ENCODE measurements around the gene POC1A. TPM values are rescaled to one million over a fixed set of nuclear protein-coding genes. Genes with fewer than 3 reads are reported as not detected.
A peak's percentile ranks its signal among the peaks of the same experiment; 100 is the strongest.

The POC1A gene
- total RNA-seq, 1 donor from 2014 or later, result 4.7 TPM

- no peak for TF ChIP-seq CTCF (IDR thresholded peaks at IDR 0.05; ENCODE audit: insufficient read depth, low read length, poor library complexity, severe bottlenecking)
- H3K36me3 ChIP-seq (ENCODE audit: control insufficient read depth, insufficient read depth, low read length), result no peaks in the 10 kb centered on the region
- DNase-seq (ENCODE audit: low read depth), result peak; percentile 42
Observed at GRCh38 chr3:52099001-52099401, 55.2 kb downstream of the POC1A start.

GRCh38 chr3:52097851-52098507 lies 56.2 kb downstream of the POC1A start:
- no peak for DNase-seq (ENCODE audit: low read depth)
- TF ChIP-seq CTCF (IDR thresholded peaks at IDR 0.05; ENCODE audit: insufficient read depth, low read length, poor library complexity, severe bottlenecking), result no peak
- H3K27me3 ChIP-seq (ENCODE audit: control insufficient read depth, insufficient read depth, low read length), result no peaks in the 10 kb centered on the region
- no peaks in the 10 kb centered on the region for H3K36me3 ChIP-seq (ENCODE audit: control insufficient read depth, insufficient read depth, low read length)
- no peak overlapping the region for H3K4me3 ChIP-seq (ENCODE audit: low read depth, low read length)

More at GRCh38 chr3:52099001-52099401, 55.2 kb downstream of the POC1A start:
- Histone ChIP-seq H3K4me3 (ENCODE audit: low read depth, low read length) (no peak overlapping the region), H3K27me3 (ENCODE audit: control insufficient read depth, insufficient read depth, low read length) (no peaks in the 10 kb centered on the region)

GRCh38 chr3:52095990-52096775 lies 58.0 kb downstream of the POC1A start:
- no peak for TF ChIP-seq CTCF (IDR thresholded peaks at IDR 0.05; ENCODE audit: insufficient read depth, low read length, poor library complexity, severe bottlenecking)
- H3K36me3 ChIP-seq (ENCODE audit: control insufficient read depth, insufficient read depth, low read length), result no peaks in the 10 kb centered on the region
- H3K4me3 ChIP-seq (ENCODE audit: low read depth, low read length), result no peak overlapping the region
- DNase-seq (ENCODE audit: low read depth), result no peak
- H3K27me3 ChIP-seq (ENCODE audit: control insufficient read depth, insufficient read depth, low read length), result no peaks in the 10 kb centered on the region

GRCh38 chr3:52094571-52095485 lies 59.4 kb downstream of the POC1A start:
- DNase-seq (ENCODE audit: low read depth), result no peak
- TF ChIP-seq CTCF (IDR thresholded peaks at IDR 0.05; ENCODE audit: insufficient read depth, low read length, poor library complexity, severe bottlenecking), result no peak

GRCh38 chr3:52093756-52094545 lies 60.3 kb downstream of the POC1A start:
- H3K27me3 ChIP-seq (ENCODE audit: control insufficient read depth, insufficient read depth, low read length), result no peaks in the 10 kb centered on the region
- no peak for TF ChIP-seq CTCF (IDR thresholded peaks at IDR 0.05; ENCODE audit: insufficient read depth, low read length, poor library complexity, severe bottlenecking)
- DNase-seq (ENCODE audit: low read depth), result peak; percentile 89
- no peak overlapping the region for H3K4me3 ChIP-seq (ENCODE audit: low read depth, low read length)
- H3K36me3 ChIP-seq (ENCODE audit: control insufficient read depth, insufficient read depth, low read length), result no peaks in the 10 kb centered on the region

More at GRCh38 chr3:52094571-52095485, 59.4 kb downstream of the POC1A start:
- Histone ChIP-seq H3K4me3 (ENCODE audit: low read depth, low read length) (no peak overlapping the region), H3K27me3 (ENCODE audit: control insufficient read depth, insufficient read depth, low read length) (no peaks in the 10 kb centered on the region), H3K36me3 (ENCODE audit: control insufficient read depth, insufficient read depth, low read length) (no peaks in the 10 kb centered on the region)
